HEK293 (cell line): ENCODE data around the gene EXOSC6.
"Not testable (repeated sequence)": the region's sequence is repeated elsewhere in the genome, so short reads cannot be mapped to it uniquely, and the experiment has no call there.

Experiments used
- CTCF ChIP-seq: fragments of 450-650 bp; formaldehyde crosslinking; IDR thresholded peaks from 2 replicates; pipeline ENCODE4 v1.5.1; 2016; ENCODE audit warnings: missing biosample characterization, missing genetic modification characterization
- KLF10 ChIP-seq: fragments of 450-650 bp; IDR thresholded peaks from 2 replicates; pipeline ENCODE4 v1.5.1; 2018; ENCODE audit warnings: missing biosample characterization, mild to moderate bottlenecking, missing genetic modification characterization
- PRDM10 ChIP-seq: fragments of 450-650 bp; formaldehyde crosslinking; IDR thresholded peaks from 2 replicates; pipeline ENCODE4 v1.5.1; 2016; ENCODE audit warnings: missing biosample characterization, missing genetic modification characterization
- REPIN1 ChIP-seq: fragments of 450-650 bp; formaldehyde crosslinking; IDR thresholded peaks from 2 replicates; pipeline ENCODE4 v1.5.1; 2017; ENCODE audit warnings: missing biosample characterization, missing genetic modification characterization, low read depth
- TCF7L2 ChIP-seq: IDR thresholded peaks from 2 replicates; pipeline ENCODE4 v1.6.1; 2011; ENCODE audit warnings: low read depth, mild to moderate bottlenecking, inconsistent platforms, low read length, moderate library complexity, borderline replicate concordance
- ZBTB17 ChIP-seq: fragments of 450-650 bp; formaldehyde crosslinking; IDR thresholded peaks from 2 replicates; pipeline ENCODE4 v1.5.1; 2016; ENCODE audit warnings: missing biosample characterization, missing genetic modification characterization
- ZBTB21 ChIP-seq: fragments of 450-650 bp; formaldehyde crosslinking; IDR thresholded peaks from 2 replicates; pipeline ENCODE4 v1.5.1; 2017; ENCODE audit warnings: missing biosample characterization, missing genetic modification characterization
- ZFHX2 ChIP-seq: fragments of 450-650 bp; formaldehyde crosslinking; conservative IDR thresholded peaks from 2 replicates; pipeline ENCODE4 v1.5.1; 2016; ENCODE audit warnings: missing biosample characterization, missing genetic modification characterization
- ZNF138 ChIP-seq: fragments of 450-650 bp; formaldehyde crosslinking; IDR thresholded peaks from 2 replicates; pipeline ENCODE4 v1.5.1; 2016; ENCODE audit warnings: missing biosample characterization, missing genetic modification characterization, borderline replicate concordance
- ZNF398 ChIP-seq: fragments of 450-650 bp; formaldehyde crosslinking; IDR thresholded peaks from 2 replicates; pipeline ENCODE4 v1.5.1; 2017; ENCODE audit warnings: missing biosample characterization, missing genetic modification characterization
- ZNF423 ChIP-seq: fragments of 450-650 bp; formaldehyde crosslinking; IDR thresholded peaks from 2 replicates; pipeline ENCODE4 v1.5.1; 2016; ENCODE audit warnings: missing biosample characterization, missing genetic modification characterization
- ZNF692 ChIP-seq: fragments of 450-650 bp; formaldehyde crosslinking; IDR thresholded peaks from 2 replicates; pipeline ENCODE4 v1.5.1; 2016; ENCODE audit warnings: missing biosample characterization, missing genetic modification characterization
- ZSCAN5A ChIP-seq: fragments of 450-650 bp; formaldehyde crosslinking; IDR thresholded peaks from 2 replicates; pipeline ENCODE4 v1.5.1; 2016; ENCODE audit warnings: missing biosample characterization, missing genetic modification characterization

- not testable (repeated sequence) for TF ChIP-seq CTCF (tag by site-specific recombination); ZNF398 (tag by site-specific recombination); ZFHX2 (tag by site-specific recombination); TCF7L2; ZNF138; ZBTB21 (tag by site-specific recombination); REPIN1 (tag by site-specific recombination); KLF10; PRDM10 (tag by site-specific recombination); ZNF692 (tag by site-specific recombination); ZSCAN5A (tag by site-specific recombination); ZNF423; ZBTB17 (tag by site-specific recombination)
Measured at GRCh38 chr16:70199170-70199569, 52.6 kb downstream of the EXOSC6 start.
